HEK293 (cell line): ENCODE measurements around the gene CALHM2.

Experiments
- CTCF ChIA-PET: fragments of 350-600 bp; formaldehyde crosslinking; extraction: SDS; loops from one replicate; lab custom pipeline; 2021; ENCODE audit warnings: antibody characterized with exemption; lab: Yijun Ruan, JAX
- POLR2A ChIA-PET: fragments of 300-600 bp; formaldehyde crosslinking; extraction: SDS; loops from one replicate; lab custom pipeline; 2020; ENCODE audit warnings: antibody characterized with exemption, inconsistent platforms; lab: Yijun Ruan, JAX
- H3K27ac ChIP-seq: fragments of 200-500 bp; sonication (Bioruptor generic); 2 replicates; pipeline ENCODE4 v1.5.1; 2014; ENCODE audit warnings: low read depth, low read length, control low read depth, inconsistent platforms; ENCODE audit errors: extremely low read depth
- H3K36me3 ChIP-seq, 2 experiments: fragments of 200-500 bp in 1 of 2; sonication (Bioruptor generic) in 1 of 2; 1 replicate in 1 of 2; 2 replicates in 1 of 2; pipeline ENCODE4 v1.5.1; 2014 to 2017; ENCODE audit warnings: inconsistent platforms in 2 of 2, low read length in 2 of 2; ENCODE audit not compliant: control insufficient read depth in 2 of 2, insufficient read depth in 1 of 2
- H3K4me1 ChIP-seq: fragments of 200-500 bp; sonication (Bioruptor generic); 2 replicates; pipeline ENCODE4 v1.5.1; 2014; ENCODE audit warnings: mild to moderate bottlenecking, low read length, inconsistent platforms; ENCODE audit not compliant: control insufficient read depth, insufficient read depth
- H3K4me3 ChIP-seq: 2 replicates; pipeline ENCODE4 v1.5.1; 2011; ENCODE audit warnings: low read depth, mild to moderate bottlenecking, control low read depth, low read length, moderate library complexity
- H3K9me3 ChIP-seq: fragments of 200-500 bp; sonication (Bioruptor generic); 2 replicates; pipeline ENCODE4 v1.5.1; 2014; ENCODE audit warnings: low read depth, low read length, inconsistent platforms; ENCODE audit not compliant: control insufficient read depth, insufficient read depth
- BCL11B ChIP-seq: fragments of 450-650 bp; formaldehyde crosslinking; IDR thresholded peaks from 2 replicates; pipeline ENCODE4 v1.5.1; 2016; ENCODE audit warnings: low read depth, missing biosample characterization, missing genetic modification characterization
- SP2 ChIP-seq: fragments of 450-650 bp; formaldehyde crosslinking; IDR thresholded peaks from 2 replicates; pipeline ENCODE4 v1.5.1; 2016; ENCODE audit warnings: missing biosample characterization, missing genetic modification characterization
- ZBTB6 ChIP-seq: fragments of 450-650 bp; formaldehyde crosslinking; IDR thresholded peaks from 2 replicates; pipeline ENCODE4 v1.5.1; 2017; ENCODE audit warnings: missing biosample characterization, missing genetic modification characterization
- ZEB2 ChIP-seq: fragments of 450-650 bp; formaldehyde crosslinking; IDR thresholded peaks from 2 replicates; pipeline ENCODE4 v1.5.1; 2016; ENCODE audit warnings: missing biosample characterization, missing genetic modification characterization
- ZFP37 ChIP-seq: fragments of 450-650 bp; formaldehyde crosslinking; IDR thresholded peaks from 2 replicates; pipeline ENCODE4 v1.5.1; 2016; ENCODE audit warnings: missing biosample characterization, missing genetic modification characterization
- ZNF121 ChIP-seq: fragments of 450-650 bp; formaldehyde crosslinking; IDR thresholded peaks from 2 replicates; pipeline ENCODE4 v1.5.1; 2016; ENCODE audit warnings: missing biosample characterization, missing genetic modification characterization
- ZNF202 ChIP-seq: fragments of 450-650 bp; formaldehyde crosslinking; IDR thresholded peaks from 2 replicates; pipeline ENCODE4 v1.5.1; 2016; ENCODE audit warnings: missing biosample characterization, missing genetic modification characterization, borderline replicate concordance
- ZNF341 ChIP-seq: fragments of 450-650 bp; formaldehyde crosslinking; IDR thresholded peaks from 2 replicates; pipeline ENCODE4; 2016; ENCODE audit warnings: low read depth, missing biosample characterization, missing genetic modification characterization
- ZNF433 ChIP-seq: fragments of 450-650 bp; formaldehyde crosslinking; IDR thresholded peaks from 2 replicates; pipeline ENCODE4 v1.5.1; 2016; ENCODE audit warnings: missing biosample characterization, missing genetic modification characterization, low read depth
- ZNF513 ChIP-seq: fragments of 450-650 bp; IDR thresholded peaks from 2 replicates; pipeline ENCODE4 v1.5.1; 2018; ENCODE audit warnings: missing biosample characterization, missing genetic modification characterization
- ZNF639 ChIP-seq: fragments of 450-650 bp; formaldehyde crosslinking; IDR thresholded peaks from 2 replicates; pipeline ENCODE4 v1.5.1; 2016; ENCODE audit warnings: missing biosample characterization, missing genetic modification characterization
- ZNF664 ChIP-seq: fragments of 450-650 bp; formaldehyde crosslinking; IDR thresholded peaks from 2 replicates; pipeline ENCODE4 v1.5.1; 2016; ENCODE audit warnings: missing biosample characterization, missing genetic modification characterization
- ZNF792 ChIP-seq: fragments of 450-650 bp; formaldehyde crosslinking; IDR thresholded peaks from 2 replicates; pipeline ENCODE4 v1.5.1; 2016; ENCODE audit warnings: missing biosample characterization, missing genetic modification characterization
- TF ChIP-seq, protein P1 (sequence below): fragments of 450-650 bp; formaldehyde crosslinking; IDR thresholded peaks from 2 replicates; pipeline ENCODE4 v1.5.1; 2016; ENCODE audit warnings: missing biosample characterization, missing genetic modification characterization
- TF ChIP-seq, protein P2 (sequence below): fragments of 450-650 bp; formaldehyde crosslinking; IDR thresholded peaks from 2 replicates; pipeline ENCODE4 v1.5.1; 2017; ENCODE audit warnings: missing biosample characterization, missing genetic modification characterization
- TF ChIP-seq, protein P3 (sequence below): fragments of 450-650 bp; formaldehyde crosslinking; IDR thresholded peaks from 2 replicates; pipeline ENCODE4 v1.5.1; 2016; ENCODE audit warnings: missing biosample characterization, missing genetic modification characterization
- TF ChIP-seq, protein P4 (sequence below): fragments of 450-650 bp; formaldehyde crosslinking; IDR thresholded peaks from 2 replicates; pipeline ENCODE4 v1.5.1; 2016; ENCODE audit warnings: missing biosample characterization, missing genetic modification characterization
- TF ChIP-seq, protein P5 (sequence below): fragments of 450-650 bp; formaldehyde crosslinking; IDR thresholded peaks from 2 replicates; pipeline ENCODE4 v1.5.1; 2016; ENCODE audit warnings: missing biosample characterization, missing genetic modification characterization
- TF ChIP-seq, protein P6 (sequence below): fragments of 450-650 bp; formaldehyde crosslinking; IDR thresholded peaks from 2 replicates; pipeline ENCODE4 v1.5.1; 2016; ENCODE audit warnings: missing biosample characterization, missing genetic modification characterization

CALHM2 gene

GRCh38 chr10:103423748-103424147, 28.4 kb downstream of the CALHM2 start:
- Histone ChIP-seq H3K27ac (no peak overlapping the region), H3K9me3 (no peaks in the 10 kb centered on the region), H3K4me3 (no peak overlapping the region), H3K36me3 (peaks cover 50 to 89% of the 10 kb centered on the region in 2 experiments), H3K4me1 (no peaks in the 10 kb centered on the region)
- ChIA-PET POLR2A (no interaction called here), CTCF (interaction anchor here (0.8 to 1.6 kb wide), 3 partner anchors 53 to 169 kb away, joined by 3 to 4 read pairs (median 4); no protein-coding TSS in a partner anchor)
- no peak for TF ChIP-seq ZNF664 (tag by site-specific recombination)
- TF ChIP-seq, protein P1, sequence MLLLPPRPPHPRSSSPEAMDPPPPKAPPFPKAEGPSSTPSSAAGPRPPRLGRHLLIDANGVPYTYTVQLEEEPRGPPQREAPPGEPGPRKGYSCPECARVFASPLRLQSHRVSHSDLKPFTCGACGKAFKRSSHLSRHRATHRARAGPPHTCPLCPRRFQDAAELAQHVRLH (tag by site-specific recombination): no peak
- TF ChIP-seq ZNF792: no peak
- no peak for TF ChIP-seq ZFP37 (tag by site-specific recombination)
- TF ChIP-seq ZNF121 (tag by site-specific recombination): no peak
- no peak for TF ChIP-seq ZBTB6 (tag by site-specific recombination)
- TF ChIP-seq, protein P2, sequence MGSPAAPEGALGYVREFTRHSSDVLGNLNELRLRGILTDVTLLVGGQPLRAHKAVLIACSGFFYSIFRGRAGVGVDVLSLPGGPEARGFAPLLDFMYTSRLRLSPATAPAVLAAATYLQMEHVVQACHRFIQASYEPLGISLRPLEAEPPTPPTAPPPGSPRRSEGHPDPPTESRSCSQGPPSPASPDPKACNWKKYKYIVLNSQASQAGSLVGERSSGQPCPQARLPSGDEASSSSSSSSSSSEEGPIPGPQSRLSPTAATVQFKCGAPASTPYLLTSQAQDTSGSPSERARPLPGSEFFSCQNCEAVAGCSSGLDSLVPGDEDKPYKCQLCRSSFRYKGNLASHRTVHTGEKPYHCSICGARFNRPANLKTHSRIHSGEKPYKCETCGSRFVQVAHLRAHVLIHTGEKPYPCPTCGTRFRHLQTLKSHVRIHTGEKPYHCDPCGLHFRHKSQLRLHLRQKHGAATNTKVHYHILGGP (tag by site-specific recombination): no peak
- TF ChIP-seq SP2 (tag by site-specific recombination): no peak
- TF ChIP-seq, protein P3, sequence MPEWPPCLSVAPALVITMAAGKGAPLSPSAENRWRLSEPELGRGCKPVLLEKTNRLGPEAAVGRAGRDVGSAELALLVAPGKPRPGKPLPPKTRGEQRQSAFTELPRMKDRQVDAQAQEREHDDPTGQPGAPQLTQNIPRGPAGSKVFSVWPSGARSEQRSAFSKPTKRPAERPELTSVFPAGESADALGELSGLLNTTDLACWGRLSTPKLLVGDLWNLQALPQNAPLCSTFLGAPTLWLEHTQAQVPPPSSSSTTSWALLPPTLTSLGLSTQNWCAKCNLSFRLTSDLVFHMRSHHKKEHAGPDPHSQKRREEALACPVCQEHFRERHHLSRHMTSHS (tag by site-specific recombination): no peak
- TF ChIP-seq, protein P4, sequence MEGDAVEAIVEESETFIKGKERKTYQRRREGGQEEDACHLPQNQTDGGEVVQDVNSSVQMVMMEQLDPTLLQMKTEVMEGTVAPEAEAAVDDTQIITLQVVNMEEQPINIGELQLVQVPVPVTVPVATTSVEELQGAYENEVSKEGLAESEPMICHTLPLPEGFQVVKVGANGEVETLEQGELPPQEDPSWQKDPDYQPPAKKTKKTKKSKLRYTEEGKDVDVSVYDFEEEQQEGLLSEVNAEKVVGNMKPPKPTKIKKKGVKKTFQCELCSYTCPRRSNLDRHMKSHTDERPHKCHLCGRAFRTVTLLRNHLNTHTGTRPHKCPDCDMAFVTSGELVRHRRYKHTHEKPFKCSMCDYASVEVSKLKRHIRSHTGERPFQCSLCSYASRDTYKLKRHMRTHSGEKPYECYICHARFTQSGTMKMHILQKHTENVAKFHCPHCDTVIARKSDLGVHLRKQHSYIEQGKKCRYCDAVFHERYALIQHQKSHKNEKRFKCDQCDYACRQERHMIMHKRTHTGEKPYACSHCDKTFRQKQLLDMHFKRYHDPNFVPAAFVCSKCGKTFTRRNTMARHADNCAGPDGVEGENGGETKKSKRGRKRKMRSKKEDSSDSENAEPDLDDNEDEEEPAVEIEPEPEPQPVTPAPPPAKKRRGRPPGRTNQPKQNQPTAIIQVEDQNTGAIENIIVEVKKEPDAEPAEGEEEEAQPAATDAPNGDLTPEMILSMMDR (tag by site-specific recombination): no peak
- TF ChIP-seq, protein P5, sequence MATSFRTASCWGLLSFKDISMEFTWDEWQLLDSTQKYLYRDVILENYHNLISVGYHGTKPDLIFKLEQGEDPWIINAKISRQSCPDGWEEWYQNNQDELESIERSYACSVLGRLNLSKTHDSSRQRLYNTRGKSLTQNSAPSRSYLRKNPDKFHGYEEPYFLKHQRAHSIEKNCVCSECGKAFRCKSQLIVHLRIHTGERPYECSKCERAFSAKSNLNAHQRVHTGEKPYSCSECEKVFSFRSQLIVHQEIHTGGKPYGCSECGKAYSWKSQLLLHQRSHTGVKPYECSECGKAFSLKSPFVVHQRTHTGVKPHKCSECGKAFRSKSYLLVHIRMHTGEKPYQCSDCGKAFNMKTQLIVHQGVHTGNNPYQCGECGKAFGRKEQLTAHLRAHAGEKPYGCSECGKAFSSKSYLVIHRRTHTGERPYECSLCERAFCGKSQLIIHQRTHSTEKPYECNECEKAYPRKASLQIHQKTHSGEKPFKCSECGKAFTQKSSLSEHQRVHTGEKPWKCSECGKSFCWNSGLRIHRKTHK (tag by site-specific recombination): no peak

DNA sequence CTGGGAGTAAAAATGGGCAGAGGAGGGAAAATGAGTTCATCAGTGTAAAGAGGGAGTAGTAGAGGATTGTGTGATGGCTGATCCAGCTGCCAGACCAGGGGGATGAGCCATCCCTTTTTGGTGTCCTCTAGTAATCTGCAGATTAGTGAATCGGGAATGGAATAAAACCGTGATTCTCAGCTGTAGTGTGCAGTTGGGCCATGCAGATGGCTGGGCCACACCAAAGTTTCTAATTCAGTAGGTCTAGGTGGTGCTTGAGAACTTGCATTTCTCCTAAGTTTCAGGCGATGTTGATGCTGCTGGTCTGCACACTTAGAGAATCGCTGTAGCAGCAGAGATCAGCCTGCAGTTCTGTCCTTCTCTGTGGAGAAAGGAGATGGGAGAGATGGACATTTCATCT, 33.1 kb downstream of the CALHM2 start:
- no peak overlapping the region for H3K4me3 ChIP-seq
- H3K27ac ChIP-seq: no peak overlapping the region
- H3K9me3 ChIP-seq: no peaks in the 10 kb centered on the region
- H3K4me1 ChIP-seq: no peaks in the 10 kb centered on the region
- peaks cover 52 to 92% of the 10 kb centered on the region in 2 experiments for H3K36me3 ChIP-seq
- ChIA-PET CTCF (interaction anchor here (0.6 to 7.7 kb wide), 13 partner anchors 30 to 271 kb away, joined by 3 to 58 read pairs (median 4); no protein-coding TSS in a partner anchor), POLR2A (no interaction called here)
- TF ChIP-seq ZNF513 (tag by site-specific recombination) (no peak), ZNF639 (tag by site-specific recombination) (no peak), ZEB2 (tag by site-specific recombination) (no peak), ZNF433 (tag by site-specific recombination) (no peak), ZNF341 (tag by site-specific recombination) (no peak), ZNF202 (no peak), BCL11B (tag by site-specific recombination) (no peak)
- TF ChIP-seq, protein P6, sequence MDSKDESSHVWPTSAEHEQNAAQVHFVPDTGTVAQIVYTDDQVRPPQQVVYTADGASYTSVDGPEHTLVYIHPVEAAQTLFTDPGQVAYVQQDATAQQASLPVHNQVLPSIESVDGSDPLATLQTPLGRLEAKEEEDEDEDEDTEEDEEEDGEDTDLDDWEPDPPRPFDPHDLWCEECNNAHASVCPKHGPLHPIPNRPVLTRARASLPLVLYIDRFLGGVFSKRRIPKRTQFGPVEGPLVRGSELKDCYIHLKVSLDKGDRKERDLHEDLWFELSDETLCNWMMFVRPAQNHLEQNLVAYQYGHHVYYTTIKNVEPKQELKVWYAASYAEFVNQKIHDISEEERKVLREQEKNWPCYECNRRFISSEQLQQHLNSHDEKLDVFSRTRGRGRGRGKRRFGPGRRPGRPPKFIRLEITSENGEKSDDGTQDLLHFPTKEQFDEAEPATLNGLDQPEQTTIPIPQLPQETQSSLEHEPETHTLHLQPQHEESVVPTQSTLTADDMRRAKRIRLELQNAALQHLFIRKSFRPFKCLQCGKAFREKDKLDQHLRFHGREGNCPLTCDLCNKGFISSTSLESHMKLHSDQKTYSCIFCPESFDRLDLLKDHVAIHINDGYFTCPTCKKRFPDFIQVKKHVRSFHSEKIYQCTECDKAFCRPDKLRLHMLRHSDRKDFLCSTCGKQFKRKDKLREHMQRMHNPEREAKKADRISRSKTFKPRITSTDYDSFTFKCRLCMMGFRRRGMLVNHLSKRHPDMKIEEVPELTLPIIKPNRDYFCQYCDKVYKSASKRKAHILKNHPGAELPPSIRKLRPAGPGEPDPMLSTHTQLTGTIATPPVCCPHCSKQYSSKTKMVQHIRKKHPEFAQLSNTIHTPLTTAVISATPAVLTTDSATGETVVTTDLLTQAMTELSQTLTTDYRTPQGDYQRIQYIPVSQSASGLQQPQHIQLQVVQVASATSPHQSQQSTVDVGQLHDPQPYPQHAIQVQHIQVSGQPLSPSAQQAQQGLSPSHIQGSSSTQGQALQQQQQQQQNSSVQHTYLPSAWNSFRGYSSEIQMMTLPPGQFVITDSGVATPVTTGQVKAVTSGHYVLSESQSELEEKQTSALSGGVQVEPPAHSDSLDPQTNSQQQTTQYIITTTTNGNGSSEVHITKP (tag by site-specific recombination): no peak
